ENCODE results near the gene MYF5.

DNA sequence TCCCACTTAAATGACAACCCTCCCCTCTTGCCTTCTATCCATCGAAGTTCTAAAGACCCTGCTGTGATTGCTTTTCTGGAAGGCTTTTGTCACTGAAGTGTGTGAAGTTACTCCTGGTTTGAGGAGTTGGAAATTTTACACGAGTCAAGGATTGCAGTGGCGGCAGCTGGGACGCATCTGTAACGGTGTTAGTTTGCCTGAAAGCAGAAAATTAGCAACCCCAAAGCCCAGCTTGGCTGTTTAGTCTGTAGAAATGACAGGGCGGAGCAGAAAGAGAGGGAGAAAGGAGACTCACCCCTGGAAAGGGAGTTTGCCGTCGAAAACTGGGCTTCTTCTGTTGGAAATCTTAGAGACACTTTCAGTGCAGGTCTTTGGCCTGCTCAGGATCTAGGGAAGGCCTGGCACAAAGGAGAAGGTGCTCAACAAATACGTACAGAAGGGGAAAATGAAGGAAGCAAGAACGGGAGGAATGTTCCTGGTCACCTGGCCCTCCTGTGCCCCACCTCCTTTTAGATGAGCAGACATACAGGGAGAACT, 931 bp upstream of the MYF5 start:
- no peak for TF ChIP-seq EZH2 (IDR thresholded peaks at IDR 0.05; ENCODE audit: borderline replicate concordance, low read length)
- TF ChIP-seq, protein P1, sequence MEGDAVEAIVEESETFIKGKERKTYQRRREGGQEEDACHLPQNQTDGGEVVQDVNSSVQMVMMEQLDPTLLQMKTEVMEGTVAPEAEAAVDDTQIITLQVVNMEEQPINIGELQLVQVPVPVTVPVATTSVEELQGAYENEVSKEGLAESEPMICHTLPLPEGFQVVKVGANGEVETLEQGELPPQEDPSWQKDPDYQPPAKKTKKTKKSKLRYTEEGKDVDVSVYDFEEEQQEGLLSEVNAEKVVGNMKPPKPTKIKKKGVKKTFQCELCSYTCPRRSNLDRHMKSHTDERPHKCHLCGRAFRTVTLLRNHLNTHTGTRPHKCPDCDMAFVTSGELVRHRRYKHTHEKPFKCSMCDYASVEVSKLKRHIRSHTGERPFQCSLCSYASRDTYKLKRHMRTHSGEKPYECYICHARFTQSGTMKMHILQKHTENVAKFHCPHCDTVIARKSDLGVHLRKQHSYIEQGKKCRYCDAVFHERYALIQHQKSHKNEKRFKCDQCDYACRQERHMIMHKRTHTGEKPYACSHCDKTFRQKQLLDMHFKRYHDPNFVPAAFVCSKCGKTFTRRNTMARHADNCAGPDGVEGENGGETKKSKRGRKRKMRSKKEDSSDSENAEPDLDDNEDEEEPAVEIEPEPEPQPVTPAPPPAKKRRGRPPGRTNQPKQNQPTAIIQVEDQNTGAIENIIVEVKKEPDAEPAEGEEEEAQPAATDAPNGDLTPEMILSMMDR (IDR thresholded peaks at IDR 0.05; ENCODE audit: low read length): no peak
